H1 (cell line): ENCODE measurements around the gene CGRRF1. TPM values are rescaled to one million over a fixed set of nuclear protein-coding genes. Genes with fewer than 3 reads are reported as not detected.

Experiments
- CTCF ChIA-PET: fragments of 300-600 bp; sonication (Branson Sonifier 250); formaldehyde crosslinking; loops from one replicate; lab custom pipeline; 2021; ENCODE audit not compliant: partially characterized antibody; lab: Charles Lee
- POLR2A ChIA-PET: fragments of 300-600 bp; sonication (Branson Sonifier 250); formaldehyde crosslinking; loops from one replicate; lab custom pipeline; 2021; ENCODE audit warnings: inconsistent platforms; ENCODE audit not compliant: partially characterized antibody; lab: Charles Lee
- DNase-seq, 2 experiments: peaks; one replicate each; pipeline versions ENCODE4 v3.0.0 to v3.0.0-alpha.2; 2010 to 2022; ENCODE audit warnings: low spot score in 2 of 2, low read depth in 1 of 2, mixed read lengths in 1 of 2
- FAIRE-seq: peaks from 2 replicates; lab custom pipeline; 2011; peaks lifted over from hg19 to GRCh38; lab: Jason Lieb, UNC
- H2AFZ ChIP-seq: 2 replicates; pipeline ENCODE4 v1.8.1; 2012; ENCODE audit warnings: low read length, inconsistent platforms
- H2AK5ac ChIP-seq: 2 replicates; pipeline ENCODE4 v1.6.1; 2013; ENCODE audit warnings: low read depth, low read length
- H2BK120ac ChIP-seq: replicated peaks from 2 replicates; pipeline ENCODE3; 2013; ENCODE audit warnings: low read depth, low read length, inconsistent platforms
- H2BK12ac ChIP-seq: 2 replicates; pipeline ENCODE4 v1.6.1; 2013; ENCODE audit warnings: low read depth, low read length
- H2BK15ac ChIP-seq: 2 replicates; pipeline ENCODE4 v1.6.1; 2013; ENCODE audit warnings: low read length
- H2BK20ac ChIP-seq: 2 replicates; pipeline ENCODE4 v1.6.1; 2013; ENCODE audit warnings: low read length
- H2BK5ac ChIP-seq: 2 replicates; pipeline ENCODE4 v1.6.1; 2013; ENCODE audit warnings: low read depth, low read length
- H3K14ac ChIP-seq: 2 replicates; pipeline ENCODE4 v1.6.1; 2013; ENCODE audit warnings: inconsistent platforms; ENCODE audit not compliant: insufficient read length
- H3K18ac ChIP-seq: 2 replicates; pipeline ENCODE4 v1.6.1; 2013; ENCODE audit warnings: low read length; ENCODE audit errors: extremely low read depth
- H3K23ac ChIP-seq: 2 replicates; pipeline ENCODE4 v1.6.1; 2013; ENCODE audit warnings: inconsistent platforms; ENCODE audit not compliant: insufficient read length
- H3K23me2 ChIP-seq: 2 replicates; pipeline ENCODE4 v1.6.1; 2013; ENCODE audit warnings: low read depth, low read length
- H3K27ac ChIP-seq: 2 replicates; pipeline ENCODE4 v1.6.1; 2011; ENCODE audit warnings: low read depth, low read length, inconsistent platforms
- H3K27me3 ChIP-seq, 4 experiments: replicated peaks in 1 of 4; 1 replicate in 1 of 4; 2 replicates in 3 of 4; pipeline versions ENCODE4 v1.6.1 to v1.8.1; 2011 to 2013; ENCODE audit warnings: low read length in 3 of 4, mild to moderate bottlenecking in 3 of 4, inconsistent platforms in 2 of 4, mixed read lengths in 2 of 4, moderate library complexity in 1 of 4; ENCODE audit not compliant: control insufficient read depth in 3 of 4, insufficient read depth in 3 of 4; ENCODE audit errors: extremely low read depth in 1 of 4
- H3K36me3 ChIP-seq, 4 experiments: 2 replicates each; pipeline versions ENCODE4 v1.6.1 to v1.8.1; 2011 to 2013; ENCODE audit warnings: mild to moderate bottlenecking in 4 of 4, low read length in 3 of 4, moderate library complexity in 2 of 4, control low read depth in 1 of 4, inconsistent platforms in 1 of 4; ENCODE audit not compliant: insufficient read depth in 4 of 4, control insufficient read depth in 2 of 4
- H3K4ac ChIP-seq: replicated peaks from 2 replicates; pipeline ENCODE3; 2013; ENCODE audit warnings: low read length, low read depth, mixed read lengths, inconsistent platforms; ENCODE audit not compliant: insufficient read length
- H3K4me1 ChIP-seq, 4 experiments: replicated peaks in 1 of 4; 1 replicate in 1 of 4; 2 replicates in 3 of 4; pipeline versions ENCODE4 v1.6.1 to v1.8.1; 2011 to 2013; ENCODE audit warnings: low read length in 3 of 4, inconsistent platforms in 2 of 4, mixed read lengths in 1 of 4; ENCODE audit not compliant: insufficient read depth in 4 of 4, control insufficient read depth in 3 of 4
- H3K4me2 ChIP-seq, 2 experiments: 2 replicates each; pipeline versions ENCODE4 v1.6.1 to v1.8.1; 2011 to 2013; ENCODE audit warnings: low read depth in 2 of 2, low read length in 2 of 2, control low read depth in 1 of 2, inconsistent platforms in 1 of 2, mild to moderate bottlenecking in 1 of 2; ENCODE audit not compliant: insufficient read depth in 1 of 2
- H3K4me3 ChIP-seq, 4 experiments: fragments of 200-600, 300-600 bp in 1 of 4; sonication (generic), shearing (Covaris generic), sonication (Bioruptor Twin) in 1 of 4; 2 replicates each; pipeline versions ENCODE4 v1.5.1 to v1.8.1; 2011 to 2016; ENCODE audit warnings: low read length in 4 of 4, low read depth in 3 of 4, control low read depth in 2 of 4, inconsistent platforms in 2 of 4, mild to moderate bottlenecking in 2 of 4, mixed read lengths in 1 of 4, moderate library complexity in 1 of 4; ENCODE audit not compliant: insufficient read depth in 2 of 4; ENCODE audit errors: extremely low read depth in 1 of 4
- H3K56ac ChIP-seq: replicated peaks from 2 replicates; pipeline ENCODE3; 2013; ENCODE audit warnings: low read depth, mild to moderate bottlenecking, mixed read lengths, low read length, inconsistent platforms; ENCODE audit not compliant: insufficient read length
- H3K79me1 ChIP-seq: 2 replicates; pipeline ENCODE4 v1.6.1; 2013; ENCODE audit warnings: low read depth, low read length, control low read depth
- H3K79me2 ChIP-seq, 2 experiments: 2 replicates each; pipeline versions ENCODE4 v1.6.1 to v1.8.1; 2012 to 2013; ENCODE audit warnings: low read length in 2 of 2, mild to moderate bottlenecking in 2 of 2, inconsistent platforms in 1 of 2; ENCODE audit not compliant: insufficient read depth in 2 of 2, control insufficient read depth in 1 of 2
- H3K9ac ChIP-seq, 4 experiments: replicated peaks in 1 of 4; 1 replicate in 1 of 4; 2 replicates in 3 of 4; pipeline versions ENCODE4 v1.6.1 to v1.8.1; 2011 to 2013; ENCODE audit warnings: low read depth in 3 of 4, low read length in 3 of 4, control low read depth in 2 of 4, mild to moderate bottlenecking in 2 of 4, moderate library complexity in 2 of 4, inconsistent platforms in 1 of 4; ENCODE audit errors: extremely low read depth in 1 of 4
- H3K9me3 ChIP-seq, 2 experiments: 2 replicates each; pipeline versions ENCODE4 v1.6.1 to v1.8.1; 2012 to 2013; ENCODE audit warnings: mild to moderate bottlenecking in 2 of 2, moderate library complexity in 2 of 2, control low read depth in 1 of 2, inconsistent platforms in 1 of 2, low read depth in 1 of 2, low read length in 1 of 2, mixed read lengths in 1 of 2; ENCODE audit not compliant: insufficient read depth in 2 of 2
- H4K20me1 ChIP-seq, 2 experiments: replicated peaks in 1 of 2; 2 replicates each; pipeline versions ENCODE3 to v1.8.1; 2011 to 2013; ENCODE audit warnings: inconsistent platforms in 2 of 2, low read length in 2 of 2, mild to moderate bottlenecking in 1 of 2; ENCODE audit not compliant: insufficient read depth in 2 of 2, control insufficient read depth in 1 of 2
- H4K5ac ChIP-seq: 2 replicates; pipeline ENCODE4 v1.6.1; 2013; ENCODE audit warnings: low read length, low read depth, mixed read lengths, inconsistent platforms; ENCODE audit not compliant: insufficient read length
- H4K8ac ChIP-seq: 2 replicates; pipeline ENCODE4 v1.8.0; 2013; ENCODE audit warnings: mild to moderate bottlenecking, moderate library complexity, low read length, inconsistent platforms; ENCODE audit not compliant: insufficient read depth; ENCODE audit errors: extremely low read depth
- H4K91ac ChIP-seq: replicated peaks from 2 replicates; pipeline ENCODE3; 2013; ENCODE audit warnings: low read length, mixed read lengths, inconsistent platforms; ENCODE audit not compliant: insufficient read length
- WGBS, 2 experiments: shearing (Covaris generic) in 1 of 2; methylation state at CpG; one replicate each; pipeline versions ENCODE4 v1.1.6 to v1.1.7; 2013 to 2015; ENCODE audit warnings: low lambda C conversion rate in 2 of 2, mixed read lengths in 2 of 2, inconsistent platforms in 1 of 2, low coverage in 1 of 2, missing lambda C conversion rate in 1 of 2; ENCODE audit not compliant: insufficient replicate concordance in 2 of 2, insufficient coverage in 1 of 2, insufficient read length in 1 of 2; ENCODE audit errors: extremely low coverage in 1 of 2, missing lambda C conversion rate in 1 of 2; 5-methylcytosine and 5-hydroxymethylcytosine counted together
- polyA plus RNA-seq, 7 experiments: library from polyadenylated mRNA; depleted of rRNA in 3 of 7; stranded (reverse) in 5 of 7; unstranded in 2 of 7; fragments of >200 nt in 5 of 7; fragments of 200-250 nt in 2 of 7; gene quantifications; 1 replicate in 5 of 7; 2 replicates in 1 of 7; 4 replicates in 1 of 7; pipeline versions ENCODE4 v1.2.1 to v1.2.3, GENCODE V29; 2011 to 2013; ENCODE audit warnings: missing spikeins in 2 of 7, mixed read lengths in 2 of 7
- total RNA-seq: library from RNA; stranded (reverse); fragmentation: NEBNext Ultra II Directional; extraction: Animal tissue kit (Norgen Biotek cat#: 25700); gene quantifications from 2 replicates; pipeline ENCODE4 v1.2.1, GENCODE V29; 2021

Gene CGRRF1
- total and polyA plus RNA-seq, 2 of the 8 experiments (the other 6 are each of a cell fraction or from before 2014, with no cell fraction given), result 7.4 to 20.2 TPM

- no peak overlapping the region for H3K23ac ChIP-seq
- no peak overlapping the region for H2BK15ac ChIP-seq
- WGBS, 2 experiments, result 25% methylated on average over 9 of the region's 9 CpGs; no CpG with 5 or more reads in 1 of the 2 experiments
- H2BK120ac ChIP-seq, result no peak overlapping the region
- H3K23me2 ChIP-seq, result peaks cover 20% of the 10 kb centered on the region
- H2AK5ac ChIP-seq, result no peak overlapping the region
- no peak overlapping the region for H2BK20ac ChIP-seq
- H3K4me2 ChIP-seq, result peak overlapping the region; percentile 93 to 98
- no peaks in the 10 kb centered on the region; the same call in 1 of the 2 replicates for H3K79me1 ChIP-seq
- FAIRE-seq (peak; percentile 74), DNase-seq (no peak)
- H2BK5ac ChIP-seq, result no peak overlapping the region
- no peak overlapping the region for H2AFZ ChIP-seq
- H3K27ac ChIP-seq, result no peak overlapping the region
- no peaks in the 10 kb centered on the region for H3K36me3 ChIP-seq
- H3K79me2 ChIP-seq, result 0 out of 4 replicates have a peak, but pooled peaks cover 0 to 2% of the 10 kb centered on the region in 2 experiments
- peaks cover 2 to 8% (median 5%) of the 10 kb centered on the region in 4 experiments; a peak in 5 of 7 replicates for H3K4me1 ChIP-seq
- no peak overlapping the region for H4K91ac ChIP-seq
- no peaks in the 10 kb centered on the region for H4K20me1 ChIP-seq
- no peak overlapping the region for H2BK12ac ChIP-seq
- no peak overlapping the region for H4K5ac ChIP-seq
- H3K9me3 ChIP-seq, result no peaks in the 10 kb centered on the region
- no peak overlapping the region for H4K8ac ChIP-seq
- no peak overlapping the region for H3K56ac ChIP-seq
- H3K4ac ChIP-seq, result no peak overlapping the region
- H3K18ac ChIP-seq, result no peak overlapping the region
- H3K9ac ChIP-seq, result no peak overlapping the region; a peak in 1 of 7 replicates
- H3K27me3 ChIP-seq, result peaks cover 0 to 29% (median 11%) of the 10 kb centered on the region in 4 experiments; a peak in 4 of 7 replicates
- CTCF ChIA-PET, result interaction anchor here (0.5 to 8.8 kb wide), 54 partner anchors 8 to 587 kb away, joined by 3 to 98 read pairs (median 4); no protein-coding TSS in a partner anchor
- peak overlapping the region; percentile 62 to 84 (median 77); a peak in 7 of 8 replicates for H3K4me3 ChIP-seq
- no peak overlapping the region for H3K14ac ChIP-seq
- POLR2A ChIA-PET, result interaction anchor here (1.0 to 2.0 kb wide), 7 partner anchors 54 to 210 kb away, joined by 3 to 8 read pairs (median 4); partner anchors contain the start of genes CGRRF1 and GMFB
Measured at GRCh38 chr14:54564071-54564867, 54.6 kb downstream of the CGRRF1 start.
